ENCODE results near the gene DOCK4. TPM values are rescaled to one million over a fixed set of nuclear protein-coding genes. Genes with fewer than 3 reads are reported as not detected.

DOCK4 gene
- total RNA-seq, 1 donor, result 31.8 TPM

DNA sequence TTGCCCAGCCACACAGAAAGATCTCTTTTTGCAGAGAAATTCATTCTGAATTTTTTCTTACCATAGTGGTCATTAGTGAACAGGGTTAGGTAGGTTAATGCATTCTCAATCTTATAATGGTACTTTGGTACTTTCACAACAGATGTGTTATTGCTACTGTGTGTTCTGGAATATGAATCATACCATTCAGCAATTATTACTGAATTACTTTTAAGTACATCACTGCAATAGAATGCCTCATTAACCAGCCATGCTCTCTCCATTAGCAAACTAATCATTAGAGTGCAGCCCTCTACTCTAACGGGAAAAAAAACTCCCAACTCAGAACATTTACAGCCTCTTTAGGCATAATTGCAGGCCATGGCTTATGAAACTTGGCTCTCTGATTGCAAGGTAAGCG, 102.1 kb downstream of the DOCK4 start:
- DNase-seq (ENCODE audit: insufficient read length, low spot score, missing footprints), result no peak
- peaks cover 2% of the 10 kb centered on the region for H4K20me1 ChIP-seq (ENCODE audit: insufficient read depth, low read length)
- no peak overlapping the region for H3K4me2 ChIP-seq (ENCODE audit: insufficient read depth, low read length)
- no peaks in the 10 kb centered on the region for H3K27me3 ChIP-seq (ENCODE audit: insufficient read depth, low read length)
- H3K9me3 ChIP-seq (ENCODE audit: low read depth, low read length), result no peaks in the 10 kb centered on the region
- no peaks in the 10 kb centered on the region for H3K36me3 ChIP-seq (ENCODE audit: insufficient read depth, low read length)
- no peak overlapping the region for H2AFZ ChIP-seq (ENCODE audit: low read length)
- TF ChIP-seq, protein P1, sequence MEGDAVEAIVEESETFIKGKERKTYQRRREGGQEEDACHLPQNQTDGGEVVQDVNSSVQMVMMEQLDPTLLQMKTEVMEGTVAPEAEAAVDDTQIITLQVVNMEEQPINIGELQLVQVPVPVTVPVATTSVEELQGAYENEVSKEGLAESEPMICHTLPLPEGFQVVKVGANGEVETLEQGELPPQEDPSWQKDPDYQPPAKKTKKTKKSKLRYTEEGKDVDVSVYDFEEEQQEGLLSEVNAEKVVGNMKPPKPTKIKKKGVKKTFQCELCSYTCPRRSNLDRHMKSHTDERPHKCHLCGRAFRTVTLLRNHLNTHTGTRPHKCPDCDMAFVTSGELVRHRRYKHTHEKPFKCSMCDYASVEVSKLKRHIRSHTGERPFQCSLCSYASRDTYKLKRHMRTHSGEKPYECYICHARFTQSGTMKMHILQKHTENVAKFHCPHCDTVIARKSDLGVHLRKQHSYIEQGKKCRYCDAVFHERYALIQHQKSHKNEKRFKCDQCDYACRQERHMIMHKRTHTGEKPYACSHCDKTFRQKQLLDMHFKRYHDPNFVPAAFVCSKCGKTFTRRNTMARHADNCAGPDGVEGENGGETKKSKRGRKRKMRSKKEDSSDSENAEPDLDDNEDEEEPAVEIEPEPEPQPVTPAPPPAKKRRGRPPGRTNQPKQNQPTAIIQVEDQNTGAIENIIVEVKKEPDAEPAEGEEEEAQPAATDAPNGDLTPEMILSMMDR (IDR thresholded peaks at IDR 0.05; ENCODE audit: extremely low read depth, low read depth, low read length), result no peak
- H3K79me2 ChIP-seq (ENCODE audit: insufficient read depth, low read length), result peaks cover 38% of the 10 kb centered on the region
- H3K4me1 ChIP-seq (ENCODE audit: insufficient read depth, low read length), result peaks cover 5% of the 10 kb centered on the region
- H3K27ac ChIP-seq (ENCODE audit: low read depth, low read length), result no peak overlapping the region
- no peak overlapping the region for H3K4me3 ChIP-seq (ENCODE audit: insufficient read depth, low read length)

- peaks cover 35% of the 10 kb centered on the region for H3K79me2 ChIP-seq (ENCODE audit: insufficient read depth, low read length)
- peaks cover 5% of the 10 kb centered on the region for H3K4me1 ChIP-seq (ENCODE audit: insufficient read depth, low read length)
- peaks cover 2% of the 10 kb centered on the region for H4K20me1 ChIP-seq (ENCODE audit: insufficient read depth, low read length)
- DNase-seq (ENCODE audit: insufficient read length, low spot score, missing footprints), result peak; percentile 43
- H2AFZ ChIP-seq (ENCODE audit: low read length), result no peak overlapping the region
- no peaks in the 10 kb centered on the region for H3K9me3 ChIP-seq (ENCODE audit: low read depth, low read length)
- no peak overlapping the region for H3K27ac ChIP-seq (ENCODE audit: low read depth, low read length)
- H3K4me3 ChIP-seq (ENCODE audit: insufficient read depth, low read length), result no peak overlapping the region
- no peaks in the 10 kb centered on the region for H3K27me3 ChIP-seq (ENCODE audit: insufficient read depth, low read length)
- H3K36me3 ChIP-seq (ENCODE audit: insufficient read depth, low read length), result no peaks in the 10 kb centered on the region
- no peak overlapping the region for H3K4me2 ChIP-seq (ENCODE audit: insufficient read depth, low read length)
- TF ChIP-seq, protein P1 (IDR thresholded peaks at IDR 0.05; ENCODE audit: extremely low read depth, low read depth, low read length), result no peak
Measured at GRCh38 chr7:112103246-112103645, 103.0 kb downstream of the DOCK4 start.

DNA sequence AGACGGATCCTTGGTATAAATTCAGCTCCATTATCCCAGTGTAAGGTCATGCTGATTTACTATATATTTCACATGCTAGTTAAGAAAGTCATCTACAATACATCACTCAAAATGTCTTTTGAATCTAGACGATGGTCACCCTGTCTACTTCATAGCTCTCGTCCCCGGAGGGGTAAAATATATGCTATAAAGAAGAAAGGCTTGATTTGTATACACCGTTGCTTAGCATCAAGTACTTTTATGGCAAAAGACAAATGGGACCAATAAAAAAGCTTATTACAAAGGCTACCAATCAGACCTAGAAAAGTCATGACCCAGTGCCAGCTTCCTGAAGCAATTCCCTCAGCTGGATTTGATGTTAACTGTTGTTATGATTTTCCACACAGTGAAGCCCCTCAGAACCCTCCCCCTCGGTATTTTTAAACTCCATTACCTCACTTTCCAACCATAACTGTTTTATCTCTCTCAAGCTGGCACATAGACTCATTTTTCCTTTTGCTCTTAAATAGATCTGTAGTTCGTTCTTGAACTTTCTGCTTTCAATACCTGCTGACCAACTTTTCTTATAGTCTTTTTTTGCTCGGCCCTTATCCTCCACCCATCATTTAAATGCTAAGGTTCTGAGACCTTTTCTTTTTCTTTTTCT, 104.9 kb downstream of the DOCK4 start:
- Histone ChIP-seq H3K79me2 (ENCODE audit: insufficient read depth, low read length) (peaks cover 35% of the 10 kb centered on the region), H3K27ac (ENCODE audit: low read depth, low read length) (no peak overlapping the region), H2AFZ (ENCODE audit: low read length) (no peak overlapping the region), H4K20me1 (ENCODE audit: insufficient read depth, low read length) (peaks cover 2% of the 10 kb centered on the region), H3K36me3 (ENCODE audit: insufficient read depth, low read length) (no peaks in the 10 kb centered on the region), H3K4me3 (ENCODE audit: insufficient read depth, low read length) (no peak overlapping the region), H3K4me1 (ENCODE audit: insufficient read depth, low read length) (peaks cover 5% of the 10 kb centered on the region), H3K9me3 (ENCODE audit: low read depth, low read length) (no peaks in the 10 kb centered on the region), H3K27me3 (ENCODE audit: insufficient read depth, low read length) (no peaks in the 10 kb centered on the region), H3K4me2 (ENCODE audit: insufficient read depth, low read length) (no peak overlapping the region)
- TF ChIP-seq, protein P1 (IDR thresholded peaks at IDR 0.05; ENCODE audit: extremely low read depth, low read depth, low read length), result no peak
- DNase-seq (ENCODE audit: insufficient read length, low spot score, missing footprints), result peak; percentile 66

GRCh38 chr7:112097524-112097923, 108.7 kb downstream of the DOCK4 start:
- Histone ChIP-seq H3K27ac (ENCODE audit: low read depth, low read length) (no peak overlapping the region), H3K79me2 (ENCODE audit: insufficient read depth, low read length) (peaks cover 34% of the 10 kb centered on the region), H3K36me3 (ENCODE audit: insufficient read depth, low read length) (no peaks in the 10 kb centered on the region), H3K4me2 (ENCODE audit: insufficient read depth, low read length) (no peak overlapping the region), H3K4me1 (ENCODE audit: insufficient read depth, low read length) (no peaks in the 10 kb centered on the region), H3K4me3 (ENCODE audit: insufficient read depth, low read length) (no peak overlapping the region), H4K20me1 (ENCODE audit: insufficient read depth, low read length) (no peaks in the 10 kb centered on the region), H3K27me3 (ENCODE audit: insufficient read depth, low read length) (no peaks in the 10 kb centered on the region), H2AFZ (ENCODE audit: low read length) (no peak overlapping the region), H3K9me3 (ENCODE audit: low read depth, low read length) (no peaks in the 10 kb centered on the region)
- no peak for DNase-seq (ENCODE audit: insufficient read length, low spot score, missing footprints)
- TF ChIP-seq, protein P1 (IDR thresholded peaks at IDR 0.05; ENCODE audit: extremely low read depth, low read depth, low read length), result no peak
